ENCODE data around the gene LIN7B.

DNA sequence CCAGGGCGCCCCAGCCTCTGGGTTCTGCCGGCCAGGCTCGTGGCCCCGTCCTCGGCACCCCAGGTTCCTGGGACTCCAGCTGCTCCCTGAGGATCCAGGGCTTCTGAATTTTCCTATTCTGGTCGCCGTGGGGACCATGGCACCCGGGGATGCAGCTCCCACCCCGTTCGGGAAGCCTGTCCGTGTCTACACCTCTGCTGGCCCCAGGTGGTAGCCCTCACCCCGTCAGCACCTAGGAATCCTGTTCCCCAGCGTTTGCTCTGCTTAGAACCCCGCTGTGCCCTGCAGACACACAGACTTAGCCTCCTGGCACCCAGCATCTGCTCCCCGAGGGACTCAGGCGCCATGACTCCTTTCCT, 6.1 kb downstream of the LIN7B start:
- TF ChIP-seq POLR2A (IDR thresholded peaks at IDR 0.05; ENCODE audit: low read depth, low read length): no peak
- no peak for TF ChIP-seq POLR2AphosphoS5 (IDR thresholded peaks at IDR 0.05; ENCODE audit: low read depth, low read length)

All from GM12891 (cell line).